ENCODE measurements around the gene NANS. TPM values are rescaled to one million over a fixed set of nuclear protein-coding genes. Genes with fewer than 3 reads are reported as not detected.

Gene NANS
- total and polyA plus RNA-seq, 2 of the 13 experiments (the other 11 are each of a cell fraction or from before 2014, with no cell fraction given) = 86.9 to 203 TPM

DNA sequence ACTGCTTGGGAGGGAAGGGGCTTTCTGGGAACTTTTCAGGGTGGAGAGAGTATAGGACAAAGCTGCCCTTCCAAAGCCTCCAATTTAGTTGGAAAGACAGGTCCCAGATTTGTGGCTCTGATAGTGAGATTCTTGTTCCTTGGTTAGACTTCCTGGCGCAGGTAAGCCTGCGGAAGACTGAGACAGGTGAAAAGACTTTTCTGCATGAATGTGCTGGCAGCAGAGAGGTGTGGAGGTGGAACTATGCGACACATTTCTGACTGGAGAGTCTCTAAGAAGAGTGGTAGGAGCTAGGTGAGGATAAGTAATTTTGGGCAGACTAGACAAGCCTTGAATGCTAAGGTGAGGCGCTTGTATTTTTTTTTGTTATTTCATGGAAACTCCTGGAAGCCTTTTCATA, 29.9 kb downstream of the NANS start:
- peaks cover 7 to 48% of the 10 kb centered on the region in 2 experiments for H3K36me3 ChIP-seq (replicated peaks in 1 of 2; ENCODE audit: control insufficient read depth in 1 of 2, insufficient read depth in 2 of 2, low read length in 2 of 2)
- in situ Hi-C loops (cut with HindIII; ENCODE audit: extremely low pct_ligation_motif_present, low pct_unique_long_range_greater_than_20kb) = no loop called here
- H3K27me3 ChIP-seq (ENCODE audit: control insufficient read depth in 1 of 2, insufficient read depth in 2 of 2, low read length in 2 of 2) = no peaks in the 10 kb centered on the region
- TF ChIP-seq ZMAT3 (CRISPR knock-in tag; conservative IDR thresholded peaks at IDR 0.05) (no peak), ZNF431 (CRISPR knock-in tag; IDR thresholded peaks at IDR 0.05; ENCODE audit: borderline replicate concordance, low read depth) (no peak), MED13 (CRISPR knock-in tag; IDR thresholded peaks at IDR 0.05) (no peak), ZC3H13 (CRISPR knock-in tag; IDR thresholded peaks at IDR 0.05) (no peak), ZNF883 (CRISPR knock-in tag; IDR thresholded peaks at IDR 0.05; ENCODE audit: not compliant biosample characterization) (no peak)
- intact Hi-C loops (cut with micrococcal nuclease; ENCODE audit: unreplicated experiment) = no loop called here
- 99% methylated on average over 4 of the region's 4 CpGs for WGBS (ENCODE audit: low lambda C conversion rate)
- H3K4me1 ChIP-seq (ENCODE audit: insufficient read depth, low read length) = peaks cover 16% of the 10 kb centered on the region
- no peak overlapping the region for H3K27ac ChIP-seq (ENCODE audit: extremely low read length, insufficient read depth, low read length)
- H2AFZ ChIP-seq (ENCODE audit: low read length) = no peak overlapping the region
- H4K20me1 ChIP-seq (ENCODE audit: insufficient read depth, low read length) = no peaks in the 10 kb centered on the region
- H3K9me3 ChIP-seq (ENCODE audit: low read length) = no peaks in the 10 kb centered on the region
- no TSS peak for BruUV-seq (replicated peaks)
- CTCF ChIA-PET (ENCODE audit: low intra/inter-chr PET ratio, low total read pairs) = no interaction called here
- H3K4me3 ChIP-seq (replicated peaks in 1 of 3; ENCODE audit: insufficient read depth in 1 of 3, low read depth in 2 of 3, low read length in 3 of 3) = no peak overlapping the region
- H3K4me2 ChIP-seq (ENCODE audit: low read depth, low read length) = no peak overlapping the region
- ATAC-seq = no peak
- no peaks in the 10 kb centered on the region for H3K79me2 ChIP-seq (ENCODE audit: insufficient read depth, low read length)
- no peak for DNase-seq (ENCODE audit: low spot score)
- no peak for FAIRE-seq
- POLR2A ChIA-PET = interaction anchor here (1.5 kb wide), 1 partner anchor 30 kb away, joined by 4 read pairs; the partner anchor contains the start of gene NANS
- H3K9ac ChIP-seq (ENCODE audit: insufficient read depth, low read depth, low read length) = no peak overlapping the region

DNA sequence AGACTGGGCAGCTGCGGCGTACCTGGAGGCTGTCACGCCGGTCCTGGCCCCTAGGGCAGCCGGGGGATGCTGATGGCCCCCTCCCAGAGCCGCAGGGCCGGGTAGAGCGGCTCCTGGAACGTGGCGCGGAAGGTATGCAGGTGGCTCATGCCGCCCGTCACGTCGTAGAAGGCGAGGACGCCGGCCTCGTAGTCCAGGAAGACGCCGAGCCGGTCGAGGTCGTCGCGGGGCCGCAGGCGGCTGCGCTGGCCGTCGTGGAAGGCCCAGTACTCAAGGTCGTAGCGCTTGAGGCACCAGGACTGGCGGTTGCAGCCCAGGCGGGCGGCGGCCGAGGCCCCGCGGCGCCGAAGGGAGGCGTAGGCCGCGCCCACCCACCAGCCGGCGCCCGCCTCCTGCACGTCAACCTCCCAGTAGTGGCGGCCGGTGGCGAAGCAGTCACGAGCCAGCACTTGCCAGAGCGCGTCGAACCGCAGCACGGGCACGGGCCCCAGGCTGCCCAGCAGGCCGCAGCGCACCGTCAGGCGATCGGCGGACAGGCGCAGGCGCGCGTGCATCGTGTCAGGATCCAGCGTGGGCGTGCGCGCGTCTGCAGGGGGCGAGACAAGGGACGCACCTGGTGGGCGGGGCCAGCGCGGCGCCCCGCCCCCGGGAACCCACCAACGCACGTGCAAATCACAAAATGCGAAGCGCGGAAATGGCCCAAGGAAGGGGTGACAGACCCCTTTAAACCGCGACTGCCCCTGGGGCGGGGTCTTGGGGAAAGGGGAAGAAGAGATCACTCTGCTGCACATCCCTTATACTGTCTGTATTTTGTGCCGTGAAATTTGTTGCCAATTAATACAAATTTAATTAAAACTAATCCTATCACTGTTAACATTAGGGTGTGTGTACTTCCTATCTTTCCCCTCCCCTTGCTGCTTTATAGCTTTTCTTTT, 31.2 kb downstream of the NANS start:
- Histone ChIP-seq H3K79me2 (ENCODE audit: insufficient read depth, low read length) (no peaks in the 10 kb centered on the region), H3K9me3 (ENCODE audit: low read length) (no peaks in the 10 kb centered on the region), H3K36me3 (replicated peaks in 1 of 2; ENCODE audit: control insufficient read depth in 1 of 2, insufficient read depth in 2 of 2, low read length in 2 of 2) (peaks cover 5 to 36% of the 10 kb centered on the region in 2 experiments), H4K20me1 (ENCODE audit: insufficient read depth, low read length) (no peaks in the 10 kb centered on the region), H3K9ac (ENCODE audit: insufficient read depth, low read depth, low read length) (no peak overlapping the region), H3K27ac (ENCODE audit: extremely low read length, insufficient read depth, low read length) (no peak overlapping the region), H3K4me1 (ENCODE audit: insufficient read depth, low read length) (peaks cover 9% of the 10 kb centered on the region), H2AFZ (ENCODE audit: low read length) (no peak overlapping the region), H3K27me3 (ENCODE audit: control insufficient read depth in 1 of 2, insufficient read depth in 2 of 2, low read length in 2 of 2) (no peaks in the 10 kb centered on the region), H3K4me2 (ENCODE audit: low read depth, low read length) (no peak overlapping the region), H3K4me3 (replicated peaks in 1 of 3; ENCODE audit: insufficient read depth in 1 of 3, low read depth in 2 of 3, low read length in 3 of 3) (no peak overlapping the region)
- CTCF ChIA-PET (ENCODE audit: low intra/inter-chr PET ratio, low total read pairs) = no interaction called here
- ATAC-seq (peak; percentile 37), DNase-seq (ENCODE audit: low spot score) (no peak), FAIRE-seq (no peak)
- 98% methylated on average over 91 of the region's 92 CpGs for WGBS (ENCODE audit: low lambda C conversion rate)
- no peak for TF ChIP-seq GABPB1 (CRISPR knock-in tag; IDR thresholded peaks at IDR 0.05)
- TF ChIP-seq AGO2 (optimal IDR thresholded peaks at IDR 0.05; ENCODE audit: low read depth, low read length) = peak; percentile 86
- BruUV-seq (replicated peaks) = no TSS peak
- POLR2A ChIA-PET = no interaction called here
- intact Hi-C loops (cut with micrococcal nuclease; ENCODE audit: unreplicated experiment) = no loop called here
- in situ Hi-C loops (cut with HindIII; ENCODE audit: extremely low pct_ligation_motif_present, low pct_unique_long_range_greater_than_20kb) = no loop called here

Measured in HepG2 (cell line).